NCI-H1048 (cell line): Measurements from ENCODE around the gene ELAVL1.

Experiments
- DNase-seq: peaks from one replicate; lab custom pipeline; 2025; lab: John Stamatoyannopoulos, UW

Gene ELAVL1

GRCh38 chr19:7985481-7985911, 19.9 kb downstream of the ELAVL1 start:
- DNase-seq = no peak

GRCh38 chr19:7983995-7984837, 21.2 kb downstream of the ELAVL1 start:
- no peak for DNase-seq

GRCh38 chr19:7983286-7983950, 22.0 kb downstream of the ELAVL1 start:
- no peak for DNase-seq

- DNase-seq = no peak
These were observed 22.8 kb downstream of the ELAVL1 start for GRCh38 chr19:7982651-7983099.

- no peak for DNase-seq
These were observed 23.3 kb downstream of the ELAVL1 start for GRCh38 chr19:7982103-7982502.

GRCh38 chr19:7981661-7982060, 23.8 kb downstream of the ELAVL1 start:
- no peak for DNase-seq

- DNase-seq = no peak
These were observed 24.2 kb downstream of the ELAVL1 start for GRCh38 chr19:7981199-7981598.

GRCh38 chr19:7980635-7981121, 24.8 kb downstream of the ELAVL1 start:
- no peak for DNase-seq

- DNase-seq = no peak
These were observed 25.3 kb downstream of the ELAVL1 start for GRCh38 chr19:7980168-7980567.

- DNase-seq = no peak
These were observed 25.9 kb downstream of the ELAVL1 start for GRCh38 chr19:7979559-7979958.

GRCh38 chr19:7979011-7979410, 26.4 kb downstream of the ELAVL1 start:
- DNase-seq = no peak

- DNase-seq = no peak
These were observed 27.1 kb downstream of the ELAVL1 start for GRCh38 chr19:7978179-7978825.

GRCh38 chr19:7977723-7978040, 27.8 kb downstream of the ELAVL1 start:
- no peak for DNase-seq

GRCh38 chr19:7977021-7977722, 28.3 kb downstream of the ELAVL1 start:
- no peak for DNase-seq

GRCh38 chr19:7976461-7976860, 29.0 kb downstream of the ELAVL1 start:
- DNase-seq = no peak

GRCh38 chr19:7975037-7975436, 30.4 kb downstream of the ELAVL1 start:
- no peak for DNase-seq

- DNase-seq = no peak
These were observed 31.6 kb downstream of the ELAVL1 start for GRCh38 chr19:7973883-7974282.

- DNase-seq = no peak
These were observed 33.6 kb downstream of the ELAVL1 start for GRCh38 chr19:7971553-7972520.

- DNase-seq = no peak
These were observed 34.6 kb downstream of the ELAVL1 start for GRCh38 chr19:7970716-7971448.

GRCh38 chr19:7969555-7969939, 35.9 kb downstream of the ELAVL1 start:
- no peak for DNase-seq
